Measurements from ENCODE around the gene METTL6. TPM values are rescaled to one million over a fixed set of nuclear protein-coding genes. Genes with fewer than 3 reads are reported as not detected.

Gene METTL6
- polyA plus RNA-seq, 1 experiment, result 14.4 TPM

- DNase-seq (ENCODE audit: low read depth), result no peak
- no peak for TF ChIP-seq CTCF (IDR thresholded peaks at IDR 0.05; ENCODE audit: insufficient read depth, low read depth, low read length)
- H3K36me3 ChIP-seq (ENCODE audit: control insufficient read depth, insufficient read depth, low read length), result no peaks in the 10 kb centered on the region
- ChIA-PET POLR2A (no interaction called here), CTCF (interaction anchor here (0.7 to 1.4 kb wide), 3 partner anchors 19 to 252 kb away, joined by 3 read pairs; no protein-coding TSS in a partner anchor)
- H3K4me3 ChIP-seq (ENCODE audit: low read depth, low read length), result no peak overlapping the region
- 0 out of 2 replicates have a peak, but pooled peaks cover 2% of the 10 kb centered on the region for H3K27me3 ChIP-seq (ENCODE audit: control insufficient read depth, insufficient read depth, low read length)
Observed at GRCh38 chr3:15454965-15455364, 27.6 kb upstream of the METTL6 start.

- POLR2A ChIA-PET, result no interaction called here
- DNase-seq (ENCODE audit: low read depth), result no peak
- no peak for TF ChIP-seq CTCF (IDR thresholded peaks at IDR 0.05; ENCODE audit: insufficient read depth, low read depth, low read length)
- Histone ChIP-seq H3K27me3 (ENCODE audit: control insufficient read depth, insufficient read depth, low read length) (0 out of 2 replicates have a peak, but pooled peaks cover 2% of the 10 kb centered on the region), H3K4me3 (ENCODE audit: low read depth, low read length) (no peak overlapping the region), H3K36me3 (ENCODE audit: control insufficient read depth, insufficient read depth, low read length) (no peaks in the 10 kb centered on the region)
- CTCF ChIA-PET, result interaction anchor here (1.0 to 1.4 kb wide), 2 partner anchors 20 to 251 kb away, joined by 3 read pairs; no protein-coding TSS in a partner anchor
Observed at GRCh38 chr3:15453991-15454625, 26.8 kb upstream of the METTL6 start.

GRCh38 chr3:15453501-15453900 lies 26.2 kb upstream of the METTL6 start:
- POLR2A ChIA-PET, result no interaction called here
- Histone ChIP-seq H3K4me3 (ENCODE audit: low read depth, low read length) (no peak overlapping the region), H3K27me3 (ENCODE audit: control insufficient read depth, insufficient read depth, low read length) (0 out of 2 replicates have a peak, but pooled peaks cover 2% of the 10 kb centered on the region), H3K36me3 (ENCODE audit: control insufficient read depth, insufficient read depth, low read length) (no peaks in the 10 kb centered on the region)
- no peak for TF ChIP-seq CTCF (IDR thresholded peaks at IDR 0.05; ENCODE audit: insufficient read depth, low read depth, low read length)
- DNase-seq (ENCODE audit: low read depth), result no peak
- CTCF ChIA-PET, result no interaction called here

- Histone ChIP-seq H3K36me3 (ENCODE audit: control insufficient read depth, insufficient read depth, low read length) (no peaks in the 10 kb centered on the region), H3K27me3 (ENCODE audit: control insufficient read depth, insufficient read depth, low read length) (0 out of 2 replicates have a peak, but pooled peaks cover 2% of the 10 kb centered on the region), H3K4me3 (ENCODE audit: low read depth, low read length) (no peak overlapping the region)
- CTCF ChIA-PET, result no interaction called here
- no peak for DNase-seq (ENCODE audit: low read depth)
- TF ChIP-seq CTCF (IDR thresholded peaks at IDR 0.05; ENCODE audit: insufficient read depth, low read depth, low read length), result no peak
- POLR2A ChIA-PET, result no interaction called here
Observed at GRCh38 chr3:15452961-15453360, 25.6 kb upstream of the METTL6 start.

GRCh38 chr3:15452156-15452555 lies 24.8 kb upstream of the METTL6 start:
- no peak for DNase-seq (ENCODE audit: low read depth)
- H3K27me3 ChIP-seq (ENCODE audit: control insufficient read depth, insufficient read depth, low read length), result 0 out of 2 replicates have a peak, but pooled peaks cover 2% of the 10 kb centered on the region
- no peak for TF ChIP-seq CTCF (IDR thresholded peaks at IDR 0.05; ENCODE audit: insufficient read depth, low read depth, low read length)
- no peaks in the 10 kb centered on the region for H3K36me3 ChIP-seq (ENCODE audit: control insufficient read depth, insufficient read depth, low read length)
- POLR2A ChIA-PET, result no interaction called here
- H3K4me3 ChIP-seq (ENCODE audit: low read depth, low read length), result no peak overlapping the region
- CTCF ChIA-PET, result no interaction called here
